22Rv1 (cell line): ENCODE measurements around the gene SELPLG.

Experiments
- H3K27ac ChIP-seq: fragments of 450-650 bp; 2 replicates; pipeline ENCODE4 v1.5.1; 2017
- ZFX ChIP-seq: fragments of 450-650 bp; IDR thresholded peaks from 2 replicates; pipeline ENCODE4 v1.6.1; 2017; ENCODE audit warnings: antibody characterized with exemption, borderline replicate concordance
- TF ChIP-seq, protein P1 (sequence below): fragments of 450-650 bp; IDR thresholded peaks from 2 replicates; pipeline ENCODE4 v1.5.1; 2017; ENCODE audit warnings: mild to moderate bottlenecking

Gene SELPLG

DNA sequence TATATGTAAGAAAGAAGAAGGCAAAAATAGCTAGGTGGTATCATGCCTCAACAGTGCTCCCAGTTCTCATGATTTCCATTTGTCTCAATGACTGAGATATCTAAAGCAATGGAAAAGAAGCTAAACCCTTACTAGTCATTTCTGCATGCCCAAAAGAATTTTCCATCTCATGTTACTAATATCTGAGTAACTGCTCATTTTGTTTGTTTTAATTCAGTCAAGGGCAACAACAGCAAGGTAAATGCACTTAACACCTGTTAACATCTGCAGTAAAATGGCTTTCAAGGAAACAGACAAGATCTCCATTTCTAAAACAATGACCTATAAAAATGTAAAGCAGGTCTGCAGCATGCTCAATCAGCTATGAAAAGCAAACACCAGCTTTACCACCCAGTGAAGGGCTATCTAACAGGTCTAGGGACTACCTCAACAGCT, 19.4 kb upstream of the SELPLG start:
- H3K27ac ChIP-seq = no peak overlapping the region
- TF ChIP-seq ZFX = no peak
- TF ChIP-seq, protein P1, sequence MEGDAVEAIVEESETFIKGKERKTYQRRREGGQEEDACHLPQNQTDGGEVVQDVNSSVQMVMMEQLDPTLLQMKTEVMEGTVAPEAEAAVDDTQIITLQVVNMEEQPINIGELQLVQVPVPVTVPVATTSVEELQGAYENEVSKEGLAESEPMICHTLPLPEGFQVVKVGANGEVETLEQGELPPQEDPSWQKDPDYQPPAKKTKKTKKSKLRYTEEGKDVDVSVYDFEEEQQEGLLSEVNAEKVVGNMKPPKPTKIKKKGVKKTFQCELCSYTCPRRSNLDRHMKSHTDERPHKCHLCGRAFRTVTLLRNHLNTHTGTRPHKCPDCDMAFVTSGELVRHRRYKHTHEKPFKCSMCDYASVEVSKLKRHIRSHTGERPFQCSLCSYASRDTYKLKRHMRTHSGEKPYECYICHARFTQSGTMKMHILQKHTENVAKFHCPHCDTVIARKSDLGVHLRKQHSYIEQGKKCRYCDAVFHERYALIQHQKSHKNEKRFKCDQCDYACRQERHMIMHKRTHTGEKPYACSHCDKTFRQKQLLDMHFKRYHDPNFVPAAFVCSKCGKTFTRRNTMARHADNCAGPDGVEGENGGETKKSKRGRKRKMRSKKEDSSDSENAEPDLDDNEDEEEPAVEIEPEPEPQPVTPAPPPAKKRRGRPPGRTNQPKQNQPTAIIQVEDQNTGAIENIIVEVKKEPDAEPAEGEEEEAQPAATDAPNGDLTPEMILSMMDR = no peak

DNA sequence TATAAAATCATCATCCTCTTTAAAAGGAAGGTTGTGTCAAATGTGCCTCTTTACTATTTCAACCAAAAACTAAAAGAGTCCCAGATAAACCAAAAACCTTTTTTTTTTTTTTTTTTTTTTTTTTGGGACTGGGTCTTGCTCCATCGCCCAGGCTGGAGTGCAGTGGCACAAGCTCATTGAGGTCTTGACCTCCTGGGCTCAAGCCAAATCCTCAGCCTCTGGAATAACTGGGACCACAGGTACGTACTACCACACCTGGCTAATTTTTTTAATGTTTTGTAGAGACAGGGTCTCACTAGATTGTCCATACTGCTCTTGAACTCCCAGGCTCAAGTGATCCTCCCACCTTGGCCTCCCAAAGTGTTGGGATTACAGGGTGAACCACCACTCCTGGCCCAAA, 16.4 kb upstream of the SELPLG start:
- no peak overlapping the region for H3K27ac ChIP-seq
- TF ChIP-seq, protein P1 = no peak
- TF ChIP-seq ZFX = no peak

DNA sequence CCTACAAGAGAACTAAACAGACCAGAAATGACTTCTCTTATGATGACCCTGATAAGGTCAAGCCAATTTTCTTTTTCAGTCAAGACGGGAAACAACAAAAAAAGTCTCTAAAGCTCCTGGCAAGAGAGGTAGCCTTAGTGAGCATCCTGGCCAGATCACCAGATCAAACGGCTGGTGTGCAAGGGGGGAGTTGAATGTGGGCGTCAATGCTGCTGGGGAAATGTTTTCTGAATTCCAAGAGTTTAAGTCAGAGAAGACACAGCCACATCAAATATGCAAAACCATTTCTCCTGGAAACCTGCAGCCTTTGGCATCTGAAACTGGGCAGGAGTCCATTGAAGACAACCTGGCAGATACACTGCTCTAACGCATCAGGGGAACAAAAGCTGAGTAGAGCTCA, 16.0 kb upstream of the SELPLG start:
- no peak overlapping the region for H3K27ac ChIP-seq
- TF ChIP-seq, protein P1 = no peak
- TF ChIP-seq ZFX = no peak

DNA sequence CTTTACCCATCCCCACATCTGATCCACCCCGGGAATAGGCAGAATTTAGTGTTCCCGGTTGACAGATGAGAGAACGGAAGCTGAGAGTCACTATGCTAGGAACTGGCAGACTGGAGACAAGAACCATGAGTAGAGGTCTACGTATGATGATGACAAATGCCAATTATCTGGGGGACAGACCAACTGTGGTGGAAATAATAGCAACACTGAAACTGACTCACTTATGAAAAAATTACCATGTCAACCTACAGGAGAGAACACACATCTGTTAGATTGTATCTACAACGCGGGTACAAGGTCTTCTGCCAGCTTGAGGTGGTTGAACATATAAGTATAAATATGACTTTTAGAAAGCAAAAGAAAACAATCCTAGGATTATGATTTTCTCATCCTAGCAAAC, 15.4 kb upstream of the SELPLG start:
- no peak overlapping the region for H3K27ac ChIP-seq
- TF ChIP-seq, protein P1 = no peak

DNA sequence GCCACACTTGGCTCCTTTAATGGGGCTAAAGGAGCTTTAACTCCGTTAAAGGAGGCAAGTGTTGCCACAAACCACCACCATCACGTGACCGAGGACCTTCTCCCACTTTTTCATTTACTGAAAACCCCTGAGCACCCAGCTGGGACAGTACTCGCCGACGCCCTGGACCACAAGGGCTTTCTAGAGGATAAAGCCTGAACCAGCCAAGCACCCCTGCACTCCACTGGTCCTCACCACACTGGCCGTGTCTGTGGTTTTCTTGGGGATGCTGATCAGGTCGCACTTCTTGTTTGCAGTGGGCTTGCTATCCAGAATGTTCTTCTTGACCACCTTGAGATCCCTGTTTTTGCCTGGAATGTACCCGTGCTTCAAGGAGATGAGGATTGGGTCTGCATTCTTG, 14.7 kb upstream of the SELPLG start:
- H3K27ac ChIP-seq = no peak overlapping the region
- TF ChIP-seq ZFX = no peak
- TF ChIP-seq, protein P1 = no peak

DNA sequence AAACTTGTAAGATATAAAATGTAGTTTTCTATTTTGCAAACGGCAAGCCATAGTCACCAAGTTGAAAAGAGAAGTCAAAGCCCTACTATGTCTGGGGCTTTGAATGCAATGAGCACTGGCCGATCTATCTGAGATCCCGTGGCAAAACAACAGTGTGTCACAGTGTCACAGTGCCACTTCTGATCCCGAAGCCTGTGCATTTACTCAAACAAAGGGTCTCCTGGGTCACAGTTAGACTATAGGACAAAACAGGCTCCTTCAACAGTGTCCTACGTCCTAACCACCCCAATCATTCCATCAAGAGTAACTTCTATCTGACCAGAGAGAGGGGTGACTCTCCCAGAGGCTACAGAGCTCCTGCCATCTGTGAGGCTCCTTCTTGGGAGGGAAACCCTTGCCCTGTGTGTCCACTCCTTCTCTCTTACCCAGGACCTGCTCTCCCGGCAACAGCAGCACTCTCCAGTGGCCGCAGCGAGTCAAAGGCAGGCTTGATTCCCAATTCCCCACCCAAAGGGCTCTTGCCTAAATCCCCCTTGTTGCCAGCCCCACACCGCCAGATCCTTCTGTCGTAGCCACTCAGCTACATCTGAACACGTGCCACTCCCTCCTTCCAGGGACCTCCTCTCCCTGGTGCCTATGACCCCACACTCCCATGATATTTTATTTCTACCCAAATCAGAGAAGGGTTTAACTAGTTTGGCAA, 14.0 kb upstream of the SELPLG start:
- TF ChIP-seq, protein P1 = no peak
- no peak for TF ChIP-seq ZFX
- H3K27ac ChIP-seq = no peak overlapping the region

DNA sequence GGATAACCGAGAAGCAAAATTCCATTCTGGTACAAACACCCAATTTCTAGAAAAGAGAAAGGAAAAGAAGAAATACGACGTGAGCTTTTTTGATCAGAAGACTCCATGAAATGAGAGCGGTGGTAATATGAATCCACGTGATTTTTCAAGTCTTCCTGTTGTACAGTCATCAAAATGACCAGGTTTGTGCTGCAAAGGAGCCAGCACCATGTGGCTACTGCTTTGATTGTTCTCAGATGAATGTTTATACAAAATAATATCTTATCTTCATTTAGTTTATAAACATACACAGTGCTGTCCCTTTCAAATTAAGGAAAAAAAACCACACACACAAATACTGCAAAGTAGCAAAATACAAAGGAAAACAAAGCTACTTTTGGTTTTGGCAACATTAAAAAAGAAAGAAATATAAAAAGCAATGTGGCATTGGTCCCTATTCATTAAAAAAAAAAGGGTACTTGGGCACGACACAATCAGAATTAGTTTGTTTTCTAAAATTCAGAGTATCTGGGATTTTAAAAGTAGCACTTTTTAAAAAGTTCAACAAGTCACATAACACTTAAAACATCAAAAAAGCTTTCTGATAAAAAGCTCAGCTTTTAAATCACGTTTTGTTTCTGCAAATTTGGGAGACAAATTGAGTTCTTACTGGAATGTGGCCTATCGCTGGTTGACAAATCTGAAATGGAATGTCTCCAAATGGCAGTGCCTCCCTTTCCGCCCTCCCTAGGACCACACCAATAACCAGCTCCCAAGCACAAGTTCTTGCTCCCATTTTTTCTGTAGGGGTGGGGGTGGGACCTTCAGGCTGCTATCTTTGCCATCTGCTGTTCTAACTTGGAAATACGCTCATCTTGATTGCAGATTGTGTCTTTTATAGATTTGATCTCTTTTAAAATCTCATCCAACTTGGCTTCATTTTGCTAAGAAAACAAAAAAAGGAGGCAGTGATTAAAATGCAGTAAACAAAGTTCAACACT, 13.2 kb upstream of the SELPLG start:
- TF ChIP-seq ZFX = no peak
- TF ChIP-seq, protein P1 = no peak

More for the DNA sequence above, 13.2 kb upstream of the SELPLG start:
- H3K27ac ChIP-seq = no peak overlapping the region
